Stimulated activated CD4-positive, alpha-beta T cell treated with anti-CD3 and anti-CD28 coated beads, Interleukin-4, amount 100 ng/mL, for 4 hours (primary cell): ENCODE measurements around the gene APOO.

ENCODE experiments used
- DNase-seq, 2 experiments: peaks; one replicate each; pipeline ENCODE4 v3.0.0-alpha.2; 2020

The APOO gene

DNA sequence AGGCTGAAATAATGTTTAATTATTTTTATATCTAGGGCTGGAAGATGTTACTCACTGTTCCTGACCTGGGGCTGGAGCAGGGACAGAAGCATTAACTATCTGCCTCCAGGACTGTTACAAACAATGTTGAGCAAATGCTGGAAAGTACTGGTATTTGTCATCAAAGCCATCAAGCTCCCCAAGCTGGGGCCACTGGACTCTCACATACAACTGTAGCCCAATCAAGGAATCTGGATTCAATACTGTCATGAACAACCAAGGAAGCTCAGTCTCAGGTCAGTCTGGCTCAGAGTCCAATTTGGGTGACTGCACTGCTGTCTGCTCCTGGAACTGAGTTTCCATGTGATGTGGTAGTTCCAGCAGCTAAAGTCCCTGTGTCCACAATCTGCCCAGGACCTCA lies 50.4 kb downstream of the APOO start:
- no peak for DNase-seq

DNA sequence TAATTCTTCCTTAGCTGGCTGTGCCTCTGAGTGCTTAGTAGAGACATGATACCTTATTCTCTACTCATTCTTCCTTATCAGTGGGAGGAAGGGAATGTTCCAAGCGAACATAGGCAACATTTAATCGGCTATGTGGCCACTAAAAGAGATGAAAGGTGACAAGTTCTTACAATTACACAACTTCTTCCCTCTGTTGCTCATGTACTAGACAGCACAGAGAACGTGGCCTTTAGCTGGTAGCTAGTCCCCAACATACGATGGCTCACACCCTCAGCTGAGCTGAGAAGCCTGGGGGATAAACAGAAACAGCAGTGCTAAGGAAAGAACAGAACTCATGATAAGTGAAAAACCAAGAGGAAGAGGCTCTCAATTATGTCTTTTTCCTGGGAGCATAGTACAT lies 52.2 kb downstream of the APOO start:
- DNase-seq: no peak

DNA sequence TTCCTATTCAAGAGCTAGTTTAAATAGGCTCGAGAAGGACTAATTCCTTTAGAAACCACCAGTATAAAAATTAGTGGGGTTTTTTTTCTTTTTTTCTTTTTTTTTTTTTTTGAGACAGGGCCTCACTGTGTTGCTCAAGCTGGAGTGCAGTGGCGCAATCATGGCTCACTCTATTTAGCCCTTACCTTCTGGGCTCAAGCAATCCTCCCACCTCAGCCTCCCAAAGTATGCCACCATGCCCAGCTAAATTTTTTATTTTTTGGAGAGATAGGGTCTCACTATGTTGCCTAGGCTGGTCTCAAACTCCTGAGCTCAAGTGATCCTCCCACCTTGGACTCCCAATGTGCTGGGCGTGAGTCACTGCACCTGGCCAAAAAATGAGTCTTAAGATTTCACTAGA lies 52.8 kb downstream of the APOO start:
- no peak for DNase-seq

DNA sequence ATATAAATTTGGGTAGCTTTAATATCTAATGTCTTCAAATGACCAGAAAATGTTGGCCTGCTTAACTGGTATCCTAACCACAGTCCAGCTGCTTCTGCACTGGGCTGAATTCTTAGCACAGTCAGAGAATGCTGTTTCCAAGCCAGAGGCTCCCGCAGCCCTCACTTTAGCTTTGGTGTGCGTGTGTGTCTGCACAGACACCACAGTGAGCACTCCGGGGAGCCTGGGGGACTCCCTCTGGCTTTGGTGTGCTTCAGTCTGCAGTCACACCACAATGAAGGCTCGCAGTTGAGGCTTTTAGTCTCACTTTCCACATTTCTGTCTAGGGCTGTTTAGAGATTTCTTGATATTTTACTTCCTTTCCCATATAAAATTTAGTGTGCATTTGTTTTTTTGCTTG lies 53.6 kb downstream of the APOO start:
- no peak for DNase-seq

DNA sequence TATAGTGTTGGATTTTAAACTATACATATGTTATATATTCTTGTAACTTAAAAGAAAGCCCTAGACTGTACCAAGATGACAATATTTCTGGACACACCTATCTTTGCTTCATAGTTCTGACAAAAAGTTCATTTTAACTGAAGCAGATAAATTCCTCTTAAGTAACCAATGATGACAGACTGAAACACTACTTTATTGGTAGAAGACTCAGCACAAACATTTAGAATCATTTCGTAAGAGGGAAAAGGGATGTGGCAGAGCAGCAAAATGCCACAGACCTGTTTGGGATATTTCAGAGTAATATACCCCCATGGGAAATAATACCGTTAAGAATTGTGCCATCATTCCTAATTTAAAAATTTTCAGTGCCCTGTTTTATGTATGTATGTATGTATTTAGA lies 56.2 kb downstream of the APOO start:
- no peak for DNase-seq

DNA sequence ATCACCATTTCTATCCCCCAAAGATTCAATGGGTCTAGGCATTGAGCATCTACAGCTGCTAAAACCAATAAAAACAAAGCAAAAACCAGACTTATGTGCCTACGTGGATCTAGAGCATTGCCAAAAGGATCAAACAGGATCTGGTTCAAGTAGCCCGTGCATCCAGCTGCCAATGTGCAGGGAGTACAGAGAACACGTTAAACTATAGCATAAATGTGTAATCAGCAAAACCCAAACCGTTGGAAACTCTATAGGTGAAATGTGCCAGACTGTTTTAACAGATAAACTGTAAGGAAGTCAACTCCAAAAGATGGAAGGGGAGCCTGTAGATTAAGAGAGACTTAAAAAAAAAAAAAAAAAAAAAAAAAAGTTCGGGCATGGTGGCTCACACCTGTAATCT lies 58.5 kb downstream of the APOO start:
- DNase-seq: no peak

DNA sequence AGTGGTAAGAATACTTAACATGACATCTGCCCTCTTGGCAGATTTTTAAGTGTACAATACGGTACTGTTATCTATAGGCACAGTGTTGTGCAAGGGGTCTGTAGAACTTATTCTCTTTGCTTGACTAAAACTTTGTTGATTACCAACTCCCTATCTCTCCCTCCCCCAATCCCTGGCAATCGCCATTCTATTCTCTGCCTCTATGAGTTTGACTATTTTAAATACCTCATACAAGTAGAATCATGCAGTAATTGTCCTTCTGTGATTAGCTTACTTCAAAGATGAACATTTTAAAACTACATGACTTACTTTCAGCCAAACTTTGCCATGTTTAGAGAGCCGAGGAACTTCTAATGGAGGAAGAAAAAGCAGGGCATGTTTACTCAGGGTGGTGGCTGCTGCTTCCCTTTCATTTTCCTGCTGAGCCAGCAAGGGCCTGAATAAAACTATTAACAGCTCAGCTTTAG lies 62.4 kb downstream of the APOO start:
- no peak for DNase-seq

DNA sequence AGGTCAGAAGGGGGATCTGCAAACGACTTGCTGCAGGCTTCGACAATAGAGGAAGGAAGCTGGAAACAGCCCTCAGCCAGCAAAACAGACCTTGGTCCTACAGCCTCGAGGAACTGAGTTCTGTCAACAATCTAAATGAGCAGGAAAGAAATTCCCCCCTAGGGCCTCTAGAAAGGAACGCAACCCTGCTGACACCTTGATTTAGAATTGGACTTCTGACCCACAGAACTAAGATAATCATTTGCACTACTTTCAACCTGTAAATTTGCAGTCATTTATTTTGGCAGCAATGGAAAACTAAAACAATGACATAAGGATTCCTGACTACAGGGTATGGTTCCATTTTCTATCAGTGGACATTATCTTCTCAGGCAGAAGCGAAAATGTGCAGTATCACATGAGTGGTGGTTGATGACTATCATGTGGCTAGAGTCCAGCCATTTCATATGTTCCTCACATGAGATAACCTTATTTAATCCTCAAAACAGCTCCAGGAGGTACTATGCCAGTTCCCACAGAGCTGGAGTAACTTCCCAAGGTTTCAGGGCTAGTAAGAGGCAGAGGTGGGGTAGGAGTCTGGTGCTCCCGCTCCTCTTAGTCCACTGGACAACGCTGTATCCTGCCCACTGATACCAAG lies 63.1 kb downstream of the APOO start:
- no peak for DNase-seq

DNA sequence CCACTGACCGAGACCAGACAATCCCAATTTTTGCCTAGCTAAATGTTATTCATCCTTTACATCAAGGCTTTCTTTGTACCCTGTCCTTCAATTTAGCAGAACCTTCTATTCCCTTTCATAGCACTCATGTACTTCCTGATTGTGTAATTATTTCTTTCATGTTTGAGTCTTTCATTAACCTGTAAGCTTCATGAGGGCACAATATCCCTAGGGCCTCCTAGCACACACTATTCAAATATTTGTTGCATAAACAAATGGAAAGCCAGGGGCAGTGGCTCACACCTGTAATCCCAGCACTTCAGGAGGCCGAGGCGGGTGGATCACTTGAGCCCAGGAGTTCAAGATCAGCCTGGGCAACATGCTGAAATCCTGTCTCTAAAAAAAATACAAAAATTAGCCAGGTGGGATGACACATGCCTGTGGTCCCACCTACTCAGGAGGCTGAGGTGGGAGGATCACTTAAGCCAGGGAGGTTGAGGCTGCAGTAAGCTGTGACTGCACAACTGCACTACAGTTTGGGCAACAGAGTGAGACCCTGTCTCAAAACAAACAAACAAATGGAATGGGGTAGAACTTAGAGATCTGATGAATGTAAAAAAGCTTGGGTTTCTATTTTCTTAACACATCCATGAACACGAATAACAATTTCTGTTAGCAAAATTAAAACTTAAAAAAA lies 65.8 kb downstream of the APOO start:
- DNase-seq: no peak

DNA sequence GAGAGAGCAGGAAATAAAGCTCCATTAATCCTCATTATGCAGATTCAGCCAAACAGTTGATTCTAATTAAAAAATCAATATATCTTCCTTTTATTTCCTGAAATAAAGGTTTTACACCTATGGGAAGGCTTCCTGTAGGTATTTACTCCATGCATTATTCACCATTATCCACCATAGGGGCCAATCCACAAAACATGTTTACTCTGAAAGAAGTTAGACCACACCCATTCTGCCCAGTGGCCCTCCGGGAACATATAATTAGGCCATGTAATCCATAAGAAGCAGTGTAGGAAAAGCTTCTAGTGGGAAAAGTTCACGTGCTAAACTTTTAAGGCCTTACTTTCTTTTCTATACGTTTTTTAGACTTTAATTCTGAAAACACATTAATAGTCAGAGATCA lies 67.1 kb downstream of the APOO start:
- no peak for DNase-seq

DNA sequence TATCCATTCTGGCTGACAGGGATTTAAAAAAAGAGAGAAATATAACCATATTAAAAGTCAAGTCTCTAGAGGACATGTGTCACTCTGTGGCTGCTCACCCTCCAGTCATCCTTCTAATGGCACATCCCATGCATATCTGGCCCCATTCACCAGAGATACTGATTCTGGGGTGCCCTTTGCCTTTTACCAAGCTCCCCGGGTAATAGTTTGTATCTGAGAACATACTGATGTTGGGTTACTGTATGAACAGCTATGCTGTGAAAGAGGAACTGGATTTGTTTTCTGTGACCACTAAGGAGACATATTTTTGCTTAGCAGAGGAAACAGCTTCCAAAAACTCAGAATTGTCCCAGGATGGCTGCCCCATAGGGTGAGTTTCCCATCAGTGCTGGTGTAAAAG lies 68.8 kb downstream of the APOO start:
- DNase-seq: no peak

DNA sequence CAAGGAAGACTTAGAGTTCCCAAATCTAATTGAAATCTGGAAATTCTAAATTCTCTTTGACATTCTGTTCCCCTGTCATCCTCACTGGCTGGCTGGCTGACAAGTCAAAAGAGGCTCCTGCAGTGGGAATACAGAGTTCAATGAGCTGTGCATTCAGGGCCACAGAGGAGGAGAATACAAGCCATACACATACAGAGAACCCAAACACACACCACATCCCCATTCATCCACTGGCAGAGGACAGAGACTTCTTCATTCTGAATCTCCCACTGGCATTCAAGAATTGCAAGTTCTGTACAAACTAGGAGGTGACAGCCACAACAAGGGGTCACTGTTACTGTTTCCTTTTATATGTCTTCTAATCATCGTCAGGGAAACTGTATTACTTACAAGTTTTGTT lies 75.0 kb downstream of the APOO start:
- no peak for DNase-seq

DNA sequence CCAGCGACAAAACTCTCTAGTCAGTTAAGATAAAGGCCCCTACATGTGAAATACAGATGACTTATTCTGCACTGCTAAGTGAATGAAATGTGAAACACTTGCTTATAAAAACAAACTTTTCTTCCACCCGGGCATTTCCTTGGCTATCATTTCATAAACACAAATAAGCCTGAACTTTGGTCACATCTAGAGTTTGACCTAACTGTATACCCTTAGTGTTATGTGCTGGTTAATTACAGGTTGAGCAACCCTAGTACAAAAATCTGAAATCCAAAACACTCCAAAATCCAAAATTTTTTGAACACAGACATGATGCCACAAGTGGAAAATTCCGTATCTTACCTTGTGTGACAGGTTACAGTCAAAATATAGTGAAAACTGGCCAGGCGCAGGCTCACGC lies 78.9 kb downstream of the APOO start:
- no peak for DNase-seq

DNA sequence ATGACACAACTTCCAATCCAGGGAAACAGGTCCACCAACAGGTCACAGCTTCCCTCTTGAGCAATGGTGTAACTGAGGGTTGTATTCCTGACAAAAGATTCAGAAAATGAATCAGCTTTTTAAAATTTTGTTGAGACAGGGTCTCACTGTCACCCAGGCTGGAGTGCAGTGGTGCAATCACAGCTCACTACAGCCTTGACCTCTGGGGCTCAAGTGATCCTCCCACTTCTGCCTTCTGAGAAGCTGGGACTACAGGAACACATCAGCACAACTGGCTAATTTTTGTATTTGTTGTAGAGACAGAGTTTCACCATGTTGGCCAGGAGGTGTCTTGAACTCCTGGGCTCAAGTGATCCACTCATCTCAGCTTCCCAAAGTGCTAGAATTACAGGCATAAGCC lies 81.1 kb downstream of the APOO start:
- DNase-seq: no peak

DNA sequence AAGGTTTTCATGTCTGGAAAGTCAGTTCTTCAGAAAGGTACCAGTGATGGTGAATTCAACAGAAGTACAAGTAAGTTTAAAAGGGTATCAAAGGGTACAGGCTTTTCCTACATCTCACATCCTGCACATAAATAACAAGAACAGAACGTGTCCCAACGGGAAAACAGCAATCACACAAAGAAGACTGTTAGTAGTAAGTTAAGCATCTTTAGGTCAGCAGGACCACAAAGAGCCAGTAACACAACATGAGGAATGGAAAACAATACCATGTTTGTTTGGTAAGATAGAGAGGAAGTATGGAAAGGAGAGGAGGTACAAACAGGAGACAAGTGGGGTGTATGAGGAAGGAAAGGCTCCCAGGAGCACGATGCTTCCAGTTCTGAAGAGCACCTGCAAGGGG lies 81.5 kb downstream of the APOO start:
- DNase-seq: no peak

DNA sequence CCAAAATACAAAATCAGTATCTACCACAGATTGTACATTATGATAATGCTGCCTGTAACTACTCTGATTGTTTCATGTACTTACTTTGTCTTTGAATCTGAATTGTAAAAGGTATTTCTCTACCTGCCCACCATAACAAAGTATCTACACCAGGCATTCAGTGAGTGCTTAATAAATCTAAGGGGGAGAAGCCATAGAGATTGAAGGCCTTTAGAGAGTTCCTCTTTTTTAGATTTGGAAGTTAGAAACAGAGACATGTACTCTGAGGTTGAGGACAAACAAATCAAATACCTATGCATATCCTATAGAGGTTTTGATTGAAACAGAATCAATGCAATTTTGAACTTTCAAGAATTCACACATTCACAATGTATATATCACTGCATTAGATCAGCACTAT lies 82.1 kb downstream of the APOO start:
- DNase-seq: no peak

DNA sequence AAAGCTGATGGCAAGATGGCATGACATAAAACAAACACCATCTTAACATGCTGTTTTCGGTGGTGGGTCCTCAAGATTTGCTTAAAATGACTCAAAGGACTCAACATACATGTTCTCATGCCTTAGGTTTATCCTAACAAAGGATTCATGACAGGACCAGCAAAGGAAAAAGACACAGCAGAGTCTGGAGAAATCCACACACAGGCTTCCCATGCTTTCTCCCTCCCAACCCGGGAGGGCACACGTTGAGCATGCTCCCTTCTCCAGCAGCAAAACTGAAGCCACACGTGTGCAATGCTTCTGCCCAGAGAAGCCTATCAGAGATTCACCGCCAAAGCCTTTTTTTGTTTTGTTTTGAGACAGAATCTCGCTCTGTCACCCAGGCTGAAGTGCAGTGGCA lies 84.9 kb downstream of the APOO start:
- DNase-seq: no peak

DNA sequence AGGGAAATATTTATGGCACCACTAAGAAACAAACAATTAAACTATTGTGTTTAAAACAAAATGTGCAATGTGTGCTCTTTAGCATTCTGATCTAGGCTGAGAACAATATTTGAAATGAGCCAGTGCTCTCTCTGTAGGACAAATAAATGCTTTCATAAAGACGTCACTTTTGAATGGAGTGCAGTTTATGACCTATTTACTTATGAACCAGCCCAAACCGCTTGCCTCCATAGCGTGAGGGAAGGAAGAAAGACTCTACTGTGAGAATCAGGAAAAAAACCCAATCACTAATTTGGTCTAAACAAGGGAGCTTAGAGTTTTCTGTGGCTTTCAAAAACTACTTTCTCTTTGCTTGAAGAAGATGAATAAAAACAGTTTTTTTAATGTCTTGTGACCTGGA lies 85.3 kb downstream of the APOO start:
- no peak for DNase-seq

DNA sequence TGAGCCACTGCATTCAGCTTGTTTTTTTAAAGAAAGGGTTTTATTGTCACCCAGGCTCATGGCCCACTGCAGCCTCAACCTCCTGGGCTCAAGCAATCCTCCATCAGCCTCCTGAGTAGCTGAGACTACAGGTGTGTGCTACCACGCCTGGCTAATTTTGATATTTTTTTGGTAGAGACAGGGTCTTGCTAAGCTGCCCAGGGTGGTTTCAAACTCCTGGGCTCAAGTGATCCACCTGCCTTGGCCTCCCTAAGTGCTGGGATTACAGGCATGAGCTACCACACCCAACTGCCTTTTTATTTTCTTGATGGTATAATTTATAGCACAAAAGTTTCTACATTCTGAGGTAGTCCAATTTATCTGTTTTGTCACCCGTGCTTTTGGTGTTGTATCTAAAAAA lies 85.9 kb downstream of the APOO start:
- DNase-seq: no peak

DNA sequence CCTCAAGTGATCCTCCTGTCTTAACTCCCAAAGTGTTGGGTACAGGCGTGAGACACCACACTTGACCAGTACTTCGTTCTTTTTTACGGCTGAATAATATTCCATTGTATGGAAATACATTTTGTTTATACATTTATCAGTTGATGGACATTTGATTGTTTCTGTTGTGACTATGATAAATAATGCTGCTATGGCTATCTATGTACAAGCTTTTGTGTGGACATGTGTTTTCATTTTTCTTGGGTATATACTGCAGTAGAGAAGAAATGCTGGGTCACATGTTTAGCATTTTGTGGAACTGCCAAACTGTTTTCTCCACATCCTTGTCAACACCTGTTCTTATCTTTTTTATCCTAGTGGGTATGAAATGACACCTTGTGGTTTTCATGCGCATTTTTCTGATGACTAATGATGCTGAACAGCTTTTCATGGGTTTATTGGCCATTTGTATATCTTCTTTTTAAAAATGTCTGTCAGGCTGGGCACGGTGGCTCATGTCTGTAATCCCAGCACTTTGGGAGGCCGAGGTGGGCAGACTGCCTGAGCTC lies 87.4 kb downstream of the APOO start:
- no peak for DNase-seq

DNA sequence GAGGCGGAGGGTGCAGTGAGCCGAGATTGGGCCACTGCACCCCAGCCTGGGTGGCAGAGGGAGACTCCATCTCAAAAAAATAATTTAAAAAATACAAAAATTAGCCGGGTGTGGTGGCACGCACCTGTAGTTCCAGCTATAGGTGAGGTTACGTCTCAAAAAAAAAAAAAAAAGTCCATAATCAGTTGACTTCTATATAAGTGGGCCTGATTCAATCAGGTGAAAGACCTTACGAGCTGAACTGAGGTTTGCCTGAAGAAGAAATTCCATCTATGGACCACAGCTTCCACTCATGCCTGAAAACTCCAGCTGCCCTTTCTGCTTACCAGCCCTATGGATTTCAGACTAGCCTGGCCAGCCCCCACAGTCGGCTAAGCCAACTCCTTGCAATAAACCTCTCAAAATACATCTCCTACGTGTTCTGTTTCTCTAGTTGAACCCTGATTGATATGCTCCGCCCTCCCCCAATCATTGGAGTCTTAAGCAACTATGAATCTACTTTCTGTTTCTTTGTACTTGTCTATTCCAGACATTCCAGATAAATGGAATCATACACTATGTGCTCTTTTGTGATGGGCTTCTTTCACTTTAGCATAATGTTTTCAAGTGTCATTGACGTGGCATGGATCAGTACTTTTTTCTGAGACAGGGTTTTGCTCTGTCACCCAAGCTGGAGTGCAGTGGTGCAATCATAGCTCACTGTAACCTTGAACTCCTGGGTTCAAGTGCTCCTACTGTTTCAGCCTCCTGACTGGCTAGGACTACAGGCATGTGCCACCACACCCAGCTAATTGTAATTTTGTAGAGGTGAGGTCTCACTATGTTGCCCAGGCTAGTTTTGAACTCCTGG lies 88.1 kb downstream of the APOO start:
- DNase-seq: no peak

DNA sequence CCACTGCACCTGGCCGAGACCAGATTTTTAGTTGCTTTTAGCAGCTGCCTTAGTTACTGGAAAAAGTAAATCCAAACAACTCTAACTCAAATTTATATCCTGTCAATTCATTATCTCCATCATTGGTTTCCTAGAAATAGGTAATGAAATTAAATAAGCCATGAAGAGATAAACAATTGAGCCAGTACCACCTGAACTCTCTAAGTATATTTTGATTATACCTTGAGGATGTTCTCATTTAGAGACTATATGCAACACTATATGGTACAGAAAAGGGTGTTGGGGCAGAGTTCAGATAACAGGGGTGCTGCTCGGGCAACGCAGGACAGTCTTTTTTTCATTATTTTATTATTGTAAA lies 89.8 kb downstream of the APOO start:
- DNase-seq: no peak

DNA sequence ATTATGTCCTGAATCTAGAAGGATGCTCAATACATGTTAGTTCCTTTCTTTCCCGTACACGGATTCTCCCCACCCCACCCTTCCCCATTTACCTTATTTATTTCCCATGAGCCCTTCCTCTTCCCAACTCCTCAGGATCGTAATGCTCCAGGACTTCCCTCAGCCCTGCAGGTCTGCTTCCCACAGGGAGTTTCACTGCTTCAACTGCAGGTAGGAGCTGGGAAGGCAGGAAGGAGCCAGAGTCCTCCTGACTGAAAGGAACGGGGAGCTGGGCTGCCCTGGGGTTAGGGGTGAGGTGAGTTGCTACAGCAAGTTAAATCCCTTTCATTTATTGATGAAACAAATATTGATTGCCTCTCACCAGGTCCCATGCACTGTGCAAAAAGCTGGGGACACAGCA lies 91.6 kb downstream of the APOO start:
- no peak for DNase-seq

DNA sequence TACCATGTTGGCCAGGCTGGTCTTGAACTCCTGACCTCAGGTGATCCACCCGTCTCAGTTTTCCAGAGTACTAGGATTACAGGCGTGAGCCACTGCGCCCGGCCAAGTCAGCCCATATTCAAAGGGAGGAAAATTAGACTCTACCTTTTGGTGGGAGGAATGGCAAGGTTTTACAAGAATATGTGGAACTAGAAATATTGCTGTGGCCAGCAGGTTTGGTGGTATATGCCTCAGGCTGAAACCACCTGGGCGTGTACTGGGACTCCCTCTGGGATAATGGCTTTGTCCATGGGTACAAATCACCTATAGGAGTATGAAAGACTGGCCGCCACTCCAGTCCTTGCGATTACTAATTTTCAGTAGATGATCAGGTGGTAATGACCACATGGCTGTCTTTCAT lies 92.4 kb downstream of the APOO start:
- no peak for DNase-seq
